Measurements from ENCODE around the gene PITX3. TPM values are rescaled to one million over a fixed set of nuclear protein-coding genes. Genes with fewer than 3 reads are reported as not detected.
A peak's percentile ranks its signal among the peaks of the same experiment; 100 is the strongest.

PITX3 gene
- total RNA-seq, 1 donor from 2014 or later = not detected

DNA sequence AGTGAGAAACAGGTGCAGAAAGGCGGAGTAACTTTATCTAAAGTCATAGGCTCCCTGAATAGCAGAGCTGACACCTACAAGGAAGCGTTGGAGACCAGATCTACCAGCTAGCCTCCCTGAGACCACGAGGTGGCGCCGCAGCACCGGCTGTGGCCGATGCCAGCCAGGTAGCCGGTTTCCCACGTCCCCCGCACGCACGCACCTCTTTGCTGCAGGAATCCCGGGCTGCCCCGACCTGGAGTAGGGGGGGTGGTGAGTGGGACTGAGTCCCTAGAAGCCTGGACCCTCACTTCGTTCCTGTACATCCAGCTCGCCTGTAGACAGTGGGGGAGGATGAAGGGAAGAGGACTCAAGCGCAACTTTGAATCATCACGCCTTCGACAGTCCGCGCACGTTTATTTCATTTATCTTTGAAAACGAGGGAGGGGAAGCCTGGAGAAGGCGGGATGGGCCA, 11.5 kb downstream of the PITX3 start:
- peak; percentile 99 for TF ChIP-seq CTCF (conservative IDR thresholded peaks at IDR 0.05)
- DNase-seq (ENCODE audit: low read depth, low spot score) = peak; percentile 77
- Mint-ChIP-seq H3K27me3 (ENCODE audit: low read depth) (peaks cover 97% of the 10 kb centered on the region), H3K9me3 (no peaks in the 10 kb centered on the region), H3K36me3 (ENCODE audit: low read depth) (no peaks in the 10 kb centered on the region), H3K27ac (ENCODE audit: unreplicated experiment) (no peak overlapping the region), H3K4me3 (peak overlapping the region; percentile 81), H3K4me1 (peaks cover 19% of the 10 kb centered on the region)

DNA sequence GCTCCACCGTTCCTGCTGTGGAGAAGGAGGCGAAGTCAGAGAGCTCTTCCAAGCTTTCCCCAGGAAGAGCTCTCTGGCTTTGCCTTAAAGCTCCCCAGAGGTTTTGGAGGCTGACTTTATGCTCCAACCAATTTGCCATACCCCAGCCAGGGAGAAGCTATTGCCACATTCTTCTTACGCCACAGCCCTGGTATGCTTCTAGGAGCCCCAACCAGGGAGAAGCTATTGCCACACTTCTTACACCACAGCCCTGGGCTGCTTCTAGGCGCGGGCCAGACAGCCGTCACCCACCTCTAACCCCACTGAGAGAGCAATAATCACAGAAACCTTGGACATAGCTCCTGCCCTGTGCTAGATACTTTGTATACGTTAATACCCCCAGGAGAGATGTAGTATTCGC, 14.3 kb downstream of the PITX3 start:
- no peak for TF ChIP-seq CTCF (conservative IDR thresholded peaks at IDR 0.05)
- Mint-ChIP-seq H3K36me3 (ENCODE audit: low read depth) (no peaks in the 10 kb centered on the region), H3K4me1 (peaks cover 19% of the 10 kb centered on the region), H3K27me3 (ENCODE audit: low read depth) (peaks cover 87% of the 10 kb centered on the region), H3K4me3 (peak overlapping the region; percentile 24), H3K9me3 (no peaks in the 10 kb centered on the region), H3K27ac (ENCODE audit: unreplicated experiment) (no peak overlapping the region)
- DNase-seq (ENCODE audit: low read depth, low spot score) = no peak

DNA sequence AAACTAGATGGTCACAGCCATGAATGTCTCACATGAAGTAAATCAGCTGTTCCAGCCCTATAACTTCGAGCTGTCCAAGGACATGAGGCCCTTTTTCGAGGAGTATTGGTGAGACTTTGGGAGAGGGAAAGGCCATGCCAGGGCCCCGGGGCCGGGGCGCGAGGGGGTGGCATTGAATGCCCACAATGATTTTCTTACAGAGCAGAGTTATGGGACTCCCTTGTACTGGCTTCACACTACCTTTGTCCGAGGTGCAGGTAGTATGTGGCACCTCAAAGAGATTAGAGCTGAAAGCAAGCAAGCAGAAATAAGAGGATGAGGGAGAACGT, 14.8 kb downstream of the PITX3 start:
- Mint-ChIP-seq H3K27me3 (ENCODE audit: low read depth) (peaks cover 83% of the 10 kb centered on the region), H3K27ac (ENCODE audit: unreplicated experiment) (no peak overlapping the region), H3K9me3 (no peaks in the 10 kb centered on the region), H3K4me3 (no peak overlapping the region), H3K36me3 (ENCODE audit: low read depth) (no peaks in the 10 kb centered on the region), H3K4me1 (peaks cover 19% of the 10 kb centered on the region)
- no peak for DNase-seq (ENCODE audit: low read depth, low spot score)
- TF ChIP-seq CTCF (conservative IDR thresholded peaks at IDR 0.05) = no peak

GRCh38 chr10:102225646-102226541, 15.4 kb downstream of the PITX3 start, which contains the start of gene ELOVL3:
Gene ELOVL3, plus strand, starts transcription at chr10:102226299. Its CDS starts 250 bp downstream, at chr10:102226549.
- Mint-ChIP-seq H3K36me3 (ENCODE audit: low read depth) (no peaks in the 10 kb centered on the region), H3K4me3 (peak within 1 kb of the TSS; percentile 69), H3K27ac (ENCODE audit: unreplicated experiment) (no peak within 1 kb of the TSS), H3K27me3 (ENCODE audit: low read depth) (peaks cover 83% of the 10 kb centered on the region), H3K9me3 (no peaks in the 10 kb centered on the region), H3K4me1 (peaks cover 19% of the 10 kb centered on the region)
- DNase-seq (ENCODE audit: low read depth, low spot score) = peak; percentile 85
- TF ChIP-seq CTCF (conservative IDR thresholded peaks at IDR 0.05) = no peak

DNA sequence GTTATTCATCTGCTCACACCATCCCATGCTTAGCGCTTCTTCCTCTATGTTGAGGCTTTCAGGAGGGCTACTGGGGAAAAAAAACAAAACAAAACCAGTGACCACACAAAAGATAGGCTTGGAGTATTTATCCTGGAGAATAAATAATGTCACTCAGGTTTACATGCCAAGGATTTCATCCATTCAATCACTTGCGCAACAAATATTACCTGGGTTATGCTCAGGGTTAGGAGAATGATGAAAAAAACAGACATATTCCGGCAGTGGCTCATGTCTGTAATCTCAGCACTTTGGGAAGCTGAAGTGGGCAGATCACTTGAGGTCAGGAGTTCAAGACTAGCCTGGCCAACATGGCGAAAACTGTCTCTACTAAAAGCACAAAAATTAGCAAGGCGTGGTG, 18.5 kb downstream of the PITX3 start:
- H3K4me1 Mint-ChIP-seq = peaks cover 17% of the 10 kb centered on the region
- DNase-seq (ENCODE audit: low read depth, low spot score) = no peak
- H3K27ac Mint-ChIP-seq (ENCODE audit: unreplicated experiment) = no peak overlapping the region
- H3K27me3 Mint-ChIP-seq (ENCODE audit: low read depth) = peaks cover 58% of the 10 kb centered on the region
- no peak overlapping the region for H3K4me3 Mint-ChIP-seq
- no peak for TF ChIP-seq CTCF (conservative IDR thresholded peaks at IDR 0.05)
- H3K9me3 Mint-ChIP-seq = no peaks in the 10 kb centered on the region
- no peaks in the 10 kb centered on the region for H3K36me3 Mint-ChIP-seq (ENCODE audit: low read depth)

Measured in neural crest cell (in vitro differentiated cells).